B cell (primary cell): ENCODE measurements around the gene ARHGAP9. TPM values are rescaled to one million over a fixed set of nuclear protein-coding genes. Genes with fewer than 3 reads are reported as not detected.
"Not testable (repeated sequence)": the region's sequence is repeated elsewhere in the genome, so short reads cannot be mapped to it uniquely, and the experiment has no call there.

Experiments used
- ATAC-seq: fragments of 200-7000 bp; cut with Tn5 transposase; one replicate; pipeline ENCODE4 v1.10.0; 2021; ENCODE audit warnings: low read depth, mild to moderate bottlenecking, moderate number of reproducible peaks, moderate library complexity
- CTCF ChIA-PET: fragments of 350-600 bp; sonication (Branson Sonifier 250); formaldehyde crosslinking; loops from one replicate; lab custom pipeline; 2021; ENCODE audit warnings: antibody characterized with exemption, inconsistent platforms; lab: Charles Lee
- POLR2A ChIA-PET: fragments of 350-600 bp; sonication (Branson Sonifier 250); formaldehyde crosslinking; loops from one replicate; lab custom pipeline; 2021; ENCODE audit warnings: antibody characterized with exemption; lab: Charles Lee
- DNase-seq: peaks from one replicate; pipeline ENCODE4 v3.0.0; 2013
- H2AFZ ChIP-seq: 2 replicates; pipeline ENCODE4 v1.6.1; 2012; ENCODE audit warnings: mild to moderate bottlenecking, low read depth, low read length; ENCODE audit not compliant: insufficient read depth, poor library complexity, severe bottlenecking
- H3K27ac ChIP-seq, 2 donors: 1 replicate in 1 of 2; 2 replicates in 1 of 2; pipeline ENCODE4 v1.5.1; 2012 to 2013; ENCODE audit warnings: low read length in 2 of 2, mild to moderate bottlenecking in 2 of 2, moderate library complexity in 1 of 2
- H3K27me3 ChIP-seq, 4 experiments: fragments of 200-600 bp in 1 of 4; sonication (generic) in 1 of 4; replicated peaks in 1 of 4; 1 replicate in 2 of 4; 2 replicates in 2 of 4; pipeline versions ENCODE4 v1.6.1 to v1.7.0; 2013 to 2016; ENCODE audit warnings: low read length in 3 of 4, mild to moderate bottlenecking in 2 of 4, mixed read lengths in 1 of 4, moderate library complexity in 1 of 4; ENCODE audit not compliant: insufficient read depth in 4 of 4, control insufficient read depth in 3 of 4; ENCODE audit errors: control extremely low read depth in 1 of 4
- H3K36me3 ChIP-seq, 2 experiments: replicated peaks in 1 of 2; 1 replicate in 1 of 2; 2 replicates in 1 of 2; pipeline versions ENCODE4 v1.6.1 to v1.7.1; 2013; ENCODE audit warnings: low read length in 1 of 2; ENCODE audit not compliant: insufficient read depth in 2 of 2, control insufficient read depth in 1 of 2; ENCODE audit errors: control extremely low read depth in 1 of 2, extremely low read depth in 1 of 2
- H3K4me1 ChIP-seq, 2 donors: fragments of 200-600 bp in 1 of 2; sonication (generic) in 1 of 2; 1 replicate in 1 of 2; 2 replicates in 1 of 2; pipeline versions ENCODE4 v1.5.1 to v1.6.1; 2013 to 2017; ENCODE audit warnings: low read length in 2 of 2; ENCODE audit not compliant: control insufficient read depth in 2 of 2, insufficient read depth in 2 of 2
- H3K4me2 ChIP-seq: replicated peaks from 2 replicates; pipeline ENCODE3; 2012; ENCODE audit warnings: mild to moderate bottlenecking, low read depth, low read length; ENCODE audit not compliant: poor library complexity, severe bottlenecking
- H3K4me3 ChIP-seq, 5 experiments: fragments of 200-600 bp in 1 of 5; sonication (generic) in 1 of 5; 1 replicate in 3 of 5; 2 replicates in 2 of 5; pipeline versions ENCODE4 v1.5.1 to v1.7.0; 2011 to 2016; ENCODE audit warnings: low read length in 4 of 5, mild to moderate bottlenecking in 4 of 5, low read depth in 2 of 5, control low read depth in 1 of 5, moderate library complexity in 1 of 5; ENCODE audit not compliant: insufficient read depth in 1 of 5; ENCODE audit errors: control extremely low read depth in 1 of 5, extremely low read depth in 1 of 5
- H3K79me2 ChIP-seq: fragments of 200-600 bp; sonication (generic); one replicate; pipeline ENCODE4 v1.6.0; 2016; ENCODE audit warnings: low read length; ENCODE audit not compliant: control insufficient read depth, insufficient read depth
- H3K9ac ChIP-seq: fragments of 200-600 bp; sonication (generic); 2 replicates; pipeline ENCODE4 v1.6.1; 2017; ENCODE audit warnings: mild to moderate bottlenecking, low read length, moderate library complexity
- H3K9me3 ChIP-seq, 3 donors: one replicate each; pipeline versions ENCODE4 v1.6.1 to v1.7.1; 2013; ENCODE audit warnings: low read length in 2 of 3; ENCODE audit not compliant: control insufficient read depth in 2 of 3, insufficient read depth in 1 of 3; ENCODE audit errors: control extremely low read depth in 1 of 3
- H4K20me1 ChIP-seq: 2 replicates; pipeline ENCODE4 v1.6.0; 2012; ENCODE audit warnings: mild to moderate bottlenecking, low read length; ENCODE audit not compliant: insufficient read depth, control insufficient read depth, poor library complexity, severe bottlenecking
- H3K27ac Mint-ChIP-seq: one replicate; pipeline ENCODE4 v1.8.0; 2021; ENCODE audit warnings: mixed read lengths
- H3K27me3 Mint-ChIP-seq: one replicate; pipeline ENCODE4 v1.8.0; 2021; ENCODE audit warnings: mixed read lengths
- H3K4me1 Mint-ChIP-seq: one replicate; pipeline ENCODE4 v1.8.0; 2021; ENCODE audit warnings: mixed read lengths
- H3K4me3 Mint-ChIP-seq: one replicate; pipeline ENCODE4 v1.8.0; 2021; ENCODE audit warnings: mixed read lengths
- H3K9me3 Mint-ChIP-seq: one replicate; pipeline ENCODE4 v1.8.0; 2022; ENCODE audit warnings: mixed read lengths; ENCODE audit not compliant: insufficient read depth
- WGBS: methylation state at CpG from one replicate; pipeline ENCODE4 v1.1.5; 2013; ENCODE audit warnings: missing lambda C conversion rate; ENCODE audit not compliant: insufficient coverage; 5-methylcytosine and 5-hydroxymethylcytosine counted together
- intact Hi-C: fragments of 100-400 bp; cut with micrococcal nuclease; formaldehyde crosslinking; loops from one replicate; pipeline ENCODE4 v1.10.0; 2022
- polyA plus RNA-seq: library from polyadenylated mRNA; depleted of rRNA; stranded (reverse); fragments of >200 nt; gene quantifications from 2 replicates; pipeline ENCODE4 v1.2.3, GENCODE V29; 2012
- total RNA-seq, 2 donors: library from RNA; stranded (reverse); fragments of 120-200 nt in 1 of 2; gene quantifications; 1 replicate in 1 of 2; 2 replicates in 1 of 2; pipeline versions ENCODE4 v1.2.3 to v1.2.4, GENCODE V29; 2013 to 2022

ARHGAP9 gene
- total and polyA plus RNA-seq, 2 donors (not counting 1 experiment from before 2014, with no cell fraction given): 161 to 390 TPM

DNA sequence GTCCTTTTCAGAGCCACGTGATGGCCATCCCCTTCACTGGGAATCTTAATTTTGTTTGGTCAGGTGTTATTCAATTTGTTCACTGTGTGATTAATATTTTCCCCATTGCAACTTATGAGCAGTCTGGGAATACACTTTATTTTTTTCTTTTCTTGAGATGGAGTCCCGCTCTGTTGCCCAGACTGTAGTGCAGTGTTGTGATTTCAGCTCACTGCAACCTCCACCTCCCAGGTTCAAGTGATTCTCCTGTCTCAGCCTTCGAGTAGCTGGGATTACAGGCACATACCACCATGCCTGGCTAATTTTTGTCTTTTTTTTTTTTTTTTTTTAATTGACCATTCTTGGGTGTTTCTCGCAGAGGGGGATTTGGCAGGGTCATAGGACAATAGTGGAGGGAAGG lies 26.9 kb upstream of the ARHGAP9 start:
- WGBS: 17% methylated on average over 1 of the region's 4 CpGs
- H3K4me3 ChIP-seq, H3K4me2 ChIP-seq, intact Hi-C loops, POLR2A ChIA-PET, H3K27me3 Mint-ChIP-seq, H3K4me1 Mint-ChIP-seq, H2AFZ ChIP-seq, H3K9me3 ChIP-seq, H3K9ac ChIP-seq, H3K27ac Mint-ChIP-seq, ATAC-seq, H3K27me3 ChIP-seq, H3K4me1 ChIP-seq, H3K4me3 Mint-ChIP-seq, DNase-seq, H4K20me1 ChIP-seq, H3K27ac ChIP-seq, H3K9me3 Mint-ChIP-seq: not testable (repeated sequence)
- CTCF ChIA-PET: interaction anchor here (0.7 kb wide), 1 partner anchor 89 kb away, joined by 3 read pairs; no protein-coding TSS in a partner anchor
- peaks cover 14% of the 10 kb centered on the region for H3K79me2 ChIP-seq
- H3K36me3 ChIP-seq: peaks cover 7 to 50% of the 10 kb centered on the region in 2 experiments

GRCh38 chr12:57502311-57502969 lies 22.8 kb upstream of the ARHGAP9 start:
- H2AFZ ChIP-seq, H4K20me1 ChIP-seq, H3K4me1 ChIP-seq, H3K9ac ChIP-seq, H3K4me3 ChIP-seq, CTCF ChIA-PET, H3K27ac ChIP-seq, H3K4me2 ChIP-seq, H3K27ac Mint-ChIP-seq, H3K9me3 Mint-ChIP-seq, intact Hi-C loops, H3K4me3 Mint-ChIP-seq, H3K9me3 ChIP-seq, H3K27me3 ChIP-seq, H3K27me3 Mint-ChIP-seq, ATAC-seq, H3K4me1 Mint-ChIP-seq, DNase-seq: not testable (repeated sequence)
- H3K79me2 ChIP-seq: peaks cover 32% of the 10 kb centered on the region
- no CpG with 5 or more reads among the region's 22 CpGs for WGBS
- H3K36me3 ChIP-seq: peaks cover 7 to 69% of the 10 kb centered on the region in 2 experiments
- POLR2A ChIA-PET: interaction anchor here (0.6 to 1.0 kb wide), 3 partner anchors 10 to 23 kb away, joined by 4 to 5 read pairs (median 5); no protein-coding TSS in a partner anchor
